Stimulated activated CD8-positive, alpha-beta memory T cell treated with anti-CD3 and anti-CD28 coated beads, Interleukin-15, amount 100 ng/mL, for 1 hour (primary cell): Measurements from ENCODE around the gene GRB10.

Source experiments
- DNase-seq: peaks from one replicate; pipeline ENCODE4 v3.0.0-alpha.2; 2020; ENCODE audit warnings: low read depth

Gene GRB10

GRCh38 chr7:50688226-50688590, 94.5 kb downstream of the GRB10 start:
- no peak for DNase-seq

DNA sequence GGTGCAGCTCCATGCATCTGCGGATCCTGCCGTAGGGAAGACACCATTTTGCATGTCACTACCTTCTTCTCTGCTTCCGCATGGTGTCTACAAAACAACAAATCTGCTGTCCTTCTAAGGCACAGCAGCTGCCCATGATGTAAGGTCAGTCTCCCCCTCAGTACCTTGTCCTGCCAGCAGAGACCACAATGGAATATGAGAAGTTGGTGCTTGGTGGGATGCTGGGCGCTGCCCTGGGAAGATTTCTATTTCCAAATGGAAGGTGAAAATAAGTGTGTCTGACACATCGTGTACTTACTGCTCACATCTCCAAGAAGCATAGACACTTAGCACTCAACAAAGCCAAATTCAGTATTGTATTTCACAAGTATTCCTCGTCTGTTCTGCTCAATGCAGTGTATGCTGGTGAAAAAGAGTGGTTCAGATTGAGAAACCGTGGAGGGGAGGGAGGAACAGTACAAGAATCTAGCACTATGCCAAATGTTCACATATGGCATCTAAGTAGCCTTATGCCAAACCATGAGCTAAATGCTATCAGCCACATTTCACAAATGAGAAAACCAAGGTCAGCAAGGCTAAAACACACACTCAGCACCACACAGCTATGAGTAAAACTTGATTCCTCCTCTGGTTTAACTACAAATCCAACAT, 95.0 kb downstream of the GRB10 start:
- no peak for DNase-seq

DNA sequence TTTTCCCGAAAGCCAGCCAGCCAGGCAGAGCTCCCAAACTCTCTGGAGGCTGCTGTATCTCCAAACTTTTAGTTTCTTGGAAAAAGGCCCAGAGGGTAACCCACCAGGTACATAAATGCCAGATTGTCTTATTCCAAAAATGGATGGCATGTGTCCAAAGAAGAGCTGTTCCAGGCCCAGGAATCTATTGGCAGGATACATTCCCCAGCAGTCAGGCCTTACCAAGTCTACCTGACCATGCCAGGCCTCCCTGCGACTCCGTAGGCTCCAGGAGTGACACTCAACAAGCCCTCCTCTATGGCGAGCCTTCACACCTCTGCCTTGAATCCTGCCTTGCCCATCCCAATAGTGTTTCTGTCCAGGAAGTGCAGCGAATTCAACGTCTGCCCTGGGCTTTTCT, 95.6 kb downstream of the GRB10 start:
- DNase-seq: no peak

GRCh38 chr7:50685135-50686065, 97.3 kb downstream of the GRB10 start:
- DNase-seq: no peak

- no peak for DNase-seq
Measured at GRCh38 chr7:50684713-50685075, 98.0 kb downstream of the GRB10 start.

DNA sequence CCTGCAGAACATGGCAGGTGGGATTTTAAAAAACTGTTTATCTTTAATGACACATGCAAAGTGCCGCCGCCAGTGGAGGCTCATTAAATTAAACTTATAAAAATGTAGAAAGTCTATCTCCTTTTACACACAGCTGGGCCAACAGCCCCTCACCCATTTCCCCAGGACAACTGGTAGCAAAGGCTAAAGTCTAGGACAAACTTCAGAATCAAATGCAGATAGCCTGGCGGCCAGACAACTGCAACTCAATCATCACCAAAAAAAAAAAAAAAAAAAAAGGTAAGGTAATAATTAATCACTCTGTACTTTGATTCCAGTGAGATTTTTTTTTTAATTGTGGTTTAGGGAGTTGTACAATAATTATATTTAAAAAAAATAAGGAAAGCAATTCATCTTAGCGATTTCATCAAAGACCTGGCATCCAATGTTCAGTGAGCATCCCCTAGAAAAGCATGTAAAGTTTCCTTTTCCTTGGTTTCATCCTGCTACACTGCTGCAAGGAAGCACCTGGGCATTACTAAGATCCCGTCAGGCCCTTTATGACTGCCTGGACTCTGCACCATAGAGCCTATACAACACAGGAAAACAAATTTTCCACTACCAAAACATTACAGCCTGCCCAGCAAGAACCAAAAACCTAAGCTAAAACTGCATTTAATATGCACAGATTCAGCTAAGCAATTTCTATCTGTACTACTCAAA, 98.5 kb downstream of the GRB10 start:
- no peak for DNase-seq

- no peak for DNase-seq
Measured at GRCh38 chr7:50682573-50682972, 100.1 kb downstream of the GRB10 start.

DNA sequence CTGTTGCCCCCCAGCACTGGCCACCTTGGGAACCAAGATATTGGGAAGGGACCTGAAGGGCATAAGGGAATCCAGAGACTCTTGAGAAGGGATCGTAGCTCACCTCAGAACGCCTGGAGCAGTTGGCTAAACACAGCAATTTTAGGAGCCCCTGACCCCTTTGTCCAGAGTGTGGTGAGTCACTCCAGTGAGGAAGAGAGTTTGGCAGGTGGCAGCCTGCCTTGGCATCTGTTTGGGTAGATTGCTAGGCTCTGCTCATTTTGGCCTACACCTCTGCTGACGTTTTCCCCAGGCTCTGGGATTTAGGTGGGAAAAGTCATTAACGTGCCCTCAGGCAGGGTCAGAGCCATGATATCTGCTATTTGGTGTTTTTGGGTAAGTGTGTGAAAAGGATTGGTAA, 100.6 kb downstream of the GRB10 start:
- DNase-seq: no peak

DNA sequence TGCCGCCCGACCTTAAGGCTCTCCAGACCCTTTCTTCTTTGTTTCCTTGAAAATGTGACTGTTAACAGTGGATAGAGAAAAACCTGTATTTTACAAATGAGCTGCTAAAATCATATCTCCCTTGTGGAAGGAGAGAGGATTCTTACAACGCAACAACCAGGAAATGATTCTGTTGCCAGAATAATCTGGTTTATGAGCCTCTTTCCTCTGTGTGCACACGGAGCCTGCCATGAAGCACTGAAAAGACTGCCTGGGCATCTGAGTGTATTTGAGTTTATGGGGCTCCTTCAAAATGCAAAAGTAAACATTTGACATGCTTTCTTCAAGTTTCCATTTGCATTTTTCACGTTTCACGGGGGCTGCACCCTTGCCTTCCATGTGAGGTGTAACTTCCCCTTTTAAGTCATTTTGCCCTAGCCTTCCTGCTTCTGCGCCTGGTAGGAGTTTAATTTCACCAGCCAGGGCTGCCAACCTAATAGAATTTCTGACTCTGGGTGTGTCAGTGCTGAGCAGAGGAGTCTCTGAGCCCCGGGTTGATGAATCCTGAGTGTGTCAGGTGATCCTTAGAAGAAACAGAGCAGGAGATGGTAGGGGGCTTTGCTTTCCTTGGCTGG, 101.2 kb downstream of the GRB10 start:
- no peak for DNase-seq

DNA sequence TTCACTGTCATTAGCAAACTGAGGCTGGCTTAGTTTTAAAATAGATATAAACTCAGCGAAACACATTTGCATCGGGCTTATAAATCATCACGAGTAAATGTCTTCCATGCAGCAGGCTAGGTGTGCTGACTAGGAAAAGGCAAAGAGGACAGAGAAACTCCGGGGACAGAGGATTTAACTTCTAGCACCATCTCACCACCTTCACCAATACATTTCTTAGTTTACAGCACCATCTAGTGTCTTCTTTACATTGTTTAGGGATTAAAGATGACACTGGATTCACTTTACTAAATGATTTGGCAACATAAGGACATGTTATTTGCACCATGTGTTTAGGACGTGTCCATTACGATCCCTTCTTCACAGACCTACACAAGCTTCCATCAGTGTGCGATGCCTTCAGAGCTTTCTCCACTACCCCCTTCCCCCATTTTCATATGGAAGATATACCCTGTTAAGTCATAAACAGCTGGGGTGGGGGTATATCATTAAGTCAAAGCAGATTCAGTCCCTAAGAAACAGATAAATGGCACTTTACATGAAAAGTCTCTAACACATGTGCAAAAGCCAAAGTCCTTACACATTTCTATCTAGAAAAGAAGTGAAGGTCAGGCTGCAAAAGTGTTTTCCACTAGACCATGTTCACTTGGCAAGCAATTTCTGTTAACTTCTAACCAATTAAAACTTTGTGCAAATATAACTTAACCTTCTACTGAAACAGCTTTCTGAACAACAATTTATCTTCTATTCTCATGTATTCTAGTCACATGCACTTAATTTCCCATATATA, 103.3 kb downstream of the GRB10 start:
- DNase-seq: no peak

DNA sequence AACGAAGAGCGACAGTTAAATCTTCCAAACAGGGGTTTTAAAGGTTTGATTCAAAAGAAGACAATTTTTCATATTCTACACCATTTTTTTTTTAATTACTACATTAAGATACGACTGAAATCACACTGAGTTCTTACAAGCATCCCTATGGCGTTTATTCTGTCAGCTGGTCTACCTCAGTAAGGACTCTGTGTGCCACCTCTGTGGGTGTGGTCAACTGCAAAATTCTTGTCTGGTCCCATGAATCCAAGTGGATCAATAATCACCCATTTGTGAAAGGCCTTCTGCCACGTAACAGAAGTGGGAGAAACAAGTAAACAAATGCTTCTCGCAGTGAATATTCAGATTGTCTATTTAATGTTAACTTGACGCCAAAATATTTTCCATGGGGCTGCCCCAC, 104.1 kb downstream of the GRB10 start:
- DNase-seq: no peak

DNA sequence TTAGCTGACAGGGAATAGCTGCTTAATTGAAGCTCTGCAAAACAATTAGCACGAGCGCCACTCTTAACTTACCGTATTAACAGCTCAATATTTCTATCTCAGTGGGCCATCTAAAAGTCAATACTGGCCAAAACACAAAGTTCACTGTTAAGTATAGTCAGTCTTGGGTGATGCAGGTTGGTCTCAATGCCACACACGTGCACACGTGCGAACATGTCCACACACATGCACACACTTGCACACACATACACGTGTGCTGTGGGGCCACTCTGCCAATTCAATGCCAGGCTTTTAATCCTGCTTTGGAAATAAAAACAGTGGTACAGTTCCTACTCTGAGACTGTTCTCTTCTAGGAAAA, 105.1 kb downstream of the GRB10 start:
- no peak for DNase-seq

DNA sequence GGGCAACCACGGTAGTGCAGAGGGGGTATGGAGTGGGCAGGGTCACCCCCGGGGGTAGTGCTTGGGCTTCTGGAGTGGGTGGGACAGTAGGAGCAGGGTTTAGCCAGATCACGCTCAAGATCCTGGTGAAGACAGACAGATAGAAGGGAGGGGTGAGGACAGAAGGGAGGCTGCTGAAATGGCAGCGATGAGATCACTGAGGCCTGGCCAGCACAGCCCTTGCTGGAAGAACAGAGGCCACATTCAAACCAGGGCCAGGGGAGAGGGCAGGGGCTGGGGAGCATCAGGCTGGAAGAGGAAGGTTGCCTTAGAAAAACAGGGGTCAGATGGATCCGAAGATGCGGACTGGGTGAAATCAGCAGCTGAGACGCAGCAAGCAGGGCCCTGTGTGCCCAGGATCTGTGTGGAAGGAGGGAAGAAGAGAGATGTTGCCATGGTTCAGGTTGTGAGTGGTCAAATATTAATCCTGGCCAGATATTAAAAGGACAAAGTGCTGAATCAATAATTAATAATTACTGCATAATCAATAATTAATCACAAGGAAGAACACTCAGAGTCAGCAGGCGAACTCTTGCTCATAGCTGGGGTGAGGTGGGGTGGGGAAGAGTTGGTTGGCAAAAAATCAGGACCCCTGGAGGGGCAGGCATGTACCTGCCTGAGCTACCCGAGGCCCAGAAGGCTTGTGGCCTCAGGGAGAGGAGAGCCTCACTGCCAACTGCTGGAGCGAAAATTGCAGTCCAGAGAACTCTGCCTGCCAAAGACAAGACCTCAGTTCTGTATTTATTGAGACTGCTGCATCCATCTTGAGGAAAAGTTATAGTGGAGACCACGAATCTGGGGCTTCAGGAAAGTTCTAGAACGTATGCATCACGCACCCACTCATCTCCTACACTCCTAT, 105.7 kb downstream of the GRB10 start:
- no peak for DNase-seq

- no peak for DNase-seq
Measured at GRCh38 chr7:50676079-50676478, 106.6 kb downstream of the GRB10 start.

- DNase-seq: no peak
Measured at GRCh38 chr7:50674896-50675835, 107.5 kb downstream of the GRB10 start.

DNA sequence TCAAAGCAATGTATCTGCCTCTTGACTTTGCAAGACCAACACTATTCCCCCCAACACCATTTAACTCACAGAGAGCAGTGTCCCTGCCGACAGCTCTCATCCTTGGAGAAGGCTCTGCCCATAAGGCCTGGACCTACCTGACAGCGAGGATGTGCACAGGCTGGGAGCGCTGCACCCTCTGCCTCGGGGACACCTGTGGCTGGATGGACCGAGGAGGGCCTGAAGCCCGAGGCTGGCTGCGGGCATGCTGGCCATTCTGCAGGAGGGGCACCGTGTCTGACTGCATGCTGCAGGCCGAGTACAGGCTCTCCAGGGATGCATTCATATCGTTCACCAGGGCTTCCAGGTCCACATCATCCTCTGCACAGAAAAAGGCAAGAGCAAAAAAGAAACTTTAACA, 108.4 kb downstream of the GRB10 start:
- DNase-seq: no peak

DNA sequence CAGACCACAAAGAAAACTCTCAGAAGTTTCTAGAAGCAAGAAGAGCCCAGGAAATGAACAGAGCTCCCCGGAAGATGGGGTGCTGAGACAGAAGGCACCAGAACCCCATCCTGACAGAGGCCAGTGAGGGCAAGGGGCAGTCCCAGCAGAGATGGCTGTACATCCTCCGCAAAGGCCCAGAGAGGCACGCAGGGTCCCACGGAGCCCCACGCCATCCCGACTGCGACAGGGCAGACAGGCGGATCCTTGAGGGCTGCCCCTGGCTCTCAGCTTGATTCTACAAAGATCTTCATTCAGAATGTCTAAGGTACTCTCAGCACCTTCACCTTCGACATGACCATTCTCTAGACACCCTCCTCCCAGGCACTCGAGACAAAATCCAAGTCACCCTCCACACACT, 109.6 kb downstream of the GRB10 start:
- no peak for DNase-seq

DNA sequence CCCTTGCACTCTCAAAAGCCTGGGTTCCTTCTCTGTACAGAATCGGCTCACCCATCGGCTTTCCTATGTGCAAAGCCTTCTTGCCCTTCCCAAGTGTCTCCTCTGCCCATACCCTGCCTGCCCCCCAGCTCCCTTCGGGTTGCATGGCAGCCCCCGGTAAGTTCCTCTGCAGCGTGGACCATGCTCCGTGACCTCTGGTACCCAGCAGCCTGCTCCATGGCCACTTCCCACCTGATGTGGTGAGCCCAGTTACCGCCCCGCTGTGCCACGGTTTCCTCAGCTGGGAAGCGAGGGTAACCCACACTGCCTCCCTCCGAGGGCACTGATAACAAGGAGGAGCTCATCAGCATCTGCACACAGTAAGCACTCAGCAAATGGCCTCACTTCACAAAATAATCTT, 110.7 kb downstream of the GRB10 start:
- DNase-seq: no peak

- no peak for DNase-seq
Measured at GRCh38 chr7:50671386-50671785, 111.3 kb downstream of the GRB10 start.

DNA sequence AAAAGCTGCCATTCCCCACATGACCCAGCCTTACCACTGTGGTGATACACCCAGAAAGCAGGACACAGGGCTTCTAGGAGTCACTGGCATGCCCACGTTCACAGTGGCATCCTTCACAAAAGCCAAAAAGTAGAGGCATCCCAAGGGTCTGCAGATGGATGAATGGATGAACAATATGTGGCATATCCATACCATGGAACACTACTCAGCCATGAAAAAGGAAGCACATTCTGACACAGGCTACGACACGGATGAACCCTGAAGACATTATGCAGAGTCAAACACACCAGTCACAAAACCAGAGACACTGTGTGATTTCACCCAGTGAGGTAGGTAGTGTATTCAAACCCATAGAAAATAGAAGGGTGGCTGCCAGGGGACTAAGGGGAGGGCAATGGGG, 112.8 kb downstream of the GRB10 start:
- DNase-seq: no peak
